ENCODE measurements around the gene SEPTIN5. TPM values are rescaled to one million over a fixed set of nuclear protein-coding genes. Genes with fewer than 3 reads are reported as not detected.

The SEPTIN5 gene
- total RNA-seq, 1 experiment from 2014 or later, result 36.0 TPM

DNA sequence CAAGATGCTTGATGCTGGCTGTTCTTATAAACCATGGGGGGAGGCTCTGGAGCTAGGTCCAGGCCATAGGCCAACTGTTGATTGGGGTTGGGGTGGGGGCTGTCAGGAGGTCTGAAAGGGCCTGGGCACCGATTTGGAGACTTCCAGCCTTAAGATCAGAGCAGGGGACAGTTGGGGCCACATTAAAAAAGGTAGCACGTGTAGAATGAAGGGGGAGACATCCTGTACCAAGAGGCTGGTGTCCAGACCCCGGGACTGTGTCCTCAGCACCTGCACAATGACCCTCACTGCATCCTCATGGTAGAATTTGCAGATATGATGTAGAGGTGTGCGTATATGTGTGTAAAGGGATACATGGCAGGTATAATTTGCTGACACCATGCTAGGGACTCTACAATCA, 33.8 kb downstream of the SEPTIN5 start:
- Histone ChIP-seq H3K27me3 (ENCODE audit: control insufficient read depth, insufficient read depth, low read length) (peaks cover 4% of the 10 kb centered on the region; the same call in 1 of the 2 replicates), H3K4me3 (ENCODE audit: insufficient read depth, low read depth, low read length) (no peak overlapping the region), H3K36me3 (replicated peaks; ENCODE audit: control insufficient read depth, insufficient read depth, low read length) (no peaks in the 10 kb centered on the region)
- DNase-seq, result no peak

DNA sequence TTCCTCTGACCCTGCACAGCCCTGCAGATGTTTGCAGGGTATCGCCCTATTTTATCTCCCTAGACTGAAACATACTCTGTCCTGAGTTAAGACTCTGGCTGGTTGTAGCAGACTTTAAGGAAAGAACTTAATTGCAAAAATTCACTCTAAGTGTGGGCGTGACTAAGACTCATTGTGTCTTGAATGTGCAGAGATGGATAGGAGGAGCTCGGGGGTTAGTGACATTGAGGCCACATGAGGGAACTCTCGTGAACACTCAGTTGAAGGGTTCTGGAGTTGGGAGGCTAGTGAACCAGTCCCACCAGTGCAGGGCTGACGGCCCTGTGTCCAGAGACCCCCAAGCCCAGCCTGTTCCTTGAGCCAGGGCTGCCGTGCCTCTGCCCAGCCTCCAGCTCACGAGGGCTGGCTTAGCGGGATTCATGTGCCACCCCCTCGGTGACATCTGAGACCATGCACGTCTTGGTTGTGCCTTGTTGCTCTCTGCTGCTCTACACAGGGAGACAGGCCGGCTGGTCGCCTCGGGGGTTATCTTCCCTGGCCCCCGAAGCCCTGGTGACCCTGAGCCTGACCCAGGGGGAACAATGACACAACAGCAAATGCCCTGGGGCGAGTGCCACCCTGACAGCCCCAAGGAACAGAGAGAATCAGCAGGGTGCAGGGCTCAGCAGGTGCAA, 34.8 kb downstream of the SEPTIN5 start:
- H3K27me3 ChIP-seq (ENCODE audit: control insufficient read depth, insufficient read depth, low read length), result peaks cover 13% of the 10 kb centered on the region

GRCh38 chr22:19749876-19750275, 35.6 kb downstream of the SEPTIN5 start:
- DNase-seq, result no peak
- Histone ChIP-seq H3K27me3 (ENCODE audit: control insufficient read depth, insufficient read depth, low read length) (peaks cover 21% of the 10 kb centered on the region), H3K4me3 (ENCODE audit: insufficient read depth, low read depth, low read length) (no peak overlapping the region), H3K36me3 (replicated peaks; ENCODE audit: control insufficient read depth, insufficient read depth, low read length) (no peaks in the 10 kb centered on the region)

More for the DNA sequence above, 34.8 kb downstream of the SEPTIN5 start:
- DNase-seq, result no peak
- no peak overlapping the region for H3K4me3 ChIP-seq (ENCODE audit: insufficient read depth, low read depth, low read length)
- H3K36me3 ChIP-seq (replicated peaks; ENCODE audit: control insufficient read depth, insufficient read depth, low read length), result no peaks in the 10 kb centered on the region

DNA sequence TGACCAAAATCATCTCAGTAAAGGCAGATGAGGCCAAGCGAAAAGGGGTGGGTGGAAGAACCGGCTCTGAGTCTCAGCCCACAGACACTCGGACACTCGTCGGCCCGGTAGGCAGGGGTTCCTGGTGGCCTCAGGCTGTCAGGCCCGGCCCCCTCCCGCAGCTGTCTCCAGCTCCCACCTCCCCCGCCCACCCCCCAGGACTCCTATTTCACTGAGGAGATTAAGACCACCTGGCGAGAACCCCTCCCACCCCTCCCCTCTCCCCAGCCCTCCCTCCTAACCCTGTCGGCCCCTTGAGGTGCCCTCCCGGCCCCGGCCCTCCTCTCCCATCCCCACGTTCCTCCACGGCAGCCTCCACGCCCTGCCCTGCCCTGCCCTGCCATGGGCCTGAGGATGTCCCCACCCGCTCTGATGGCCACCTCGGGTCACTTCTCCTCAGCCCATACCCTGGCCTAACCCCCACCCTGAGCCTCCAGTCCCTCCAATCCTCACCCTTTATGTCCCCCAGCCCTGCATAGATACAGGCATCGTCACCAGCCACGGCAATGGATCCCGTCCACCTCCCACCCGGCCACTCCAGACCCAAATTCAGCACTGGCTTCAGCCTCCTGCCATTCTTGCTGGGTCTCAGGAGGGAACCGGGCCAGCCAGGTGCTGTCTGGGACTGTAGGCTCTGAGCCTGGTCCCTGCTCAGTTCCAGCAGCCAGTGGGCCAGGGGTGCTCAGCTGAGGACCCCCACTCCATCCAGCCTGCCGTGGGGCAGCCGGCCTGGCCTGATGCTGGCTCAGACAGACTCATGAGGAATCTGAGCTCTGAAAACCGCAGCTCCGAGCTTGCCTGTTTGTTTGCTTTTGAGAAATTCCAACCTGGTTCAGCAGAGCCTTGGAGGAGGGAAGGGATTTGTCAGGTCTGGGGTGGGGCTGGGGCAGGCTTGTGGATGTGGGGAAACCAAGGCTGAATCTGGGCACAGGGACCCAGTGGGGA, 36.5 kb downstream of the SEPTIN5 start:
- H3K36me3 ChIP-seq (replicated peaks; ENCODE audit: control insufficient read depth, insufficient read depth, low read length), result no peaks in the 10 kb centered on the region
- H3K27me3 ChIP-seq (ENCODE audit: control insufficient read depth, insufficient read depth, low read length), result peaks cover 30% of the 10 kb centered on the region
- no peak for DNase-seq

GRCh38 chr22:19751497-19752245, 37.4 kb downstream of the SEPTIN5 start:
- Histone ChIP-seq H3K27me3 (ENCODE audit: control insufficient read depth, insufficient read depth, low read length) (peaks cover 39% of the 10 kb centered on the region), H3K4me3 (ENCODE audit: insufficient read depth, low read depth, low read length) (no peak overlapping the region), H3K36me3 (replicated peaks; ENCODE audit: control insufficient read depth, insufficient read depth, low read length) (no peaks in the 10 kb centered on the region)
- DNase-seq, result no peak

More for the DNA sequence above, 36.5 kb downstream of the SEPTIN5 start:
- no peak overlapping the region for H3K4me3 ChIP-seq (ENCODE audit: insufficient read depth, low read depth, low read length)

- peaks cover 55% of the 10 kb centered on the region for H3K27me3 ChIP-seq (ENCODE audit: control insufficient read depth, insufficient read depth, low read length)
- H3K4me3 ChIP-seq (ENCODE audit: insufficient read depth, low read depth, low read length), result no peak overlapping the region
- DNase-seq, result peak; percentile 90
- H3K36me3 ChIP-seq (replicated peaks; ENCODE audit: control insufficient read depth, insufficient read depth, low read length), result no peaks in the 10 kb centered on the region
Measured at GRCh38 chr22:19753090-19753842, 39.0 kb downstream of the SEPTIN5 start.

GRCh38 chr22:19753996-19754700, 39.8 kb downstream of the SEPTIN5 start:
- DNase-seq, result no peak
- Histone ChIP-seq H3K4me3 (ENCODE audit: insufficient read depth, low read depth, low read length) (no peak overlapping the region), H3K36me3 (replicated peaks; ENCODE audit: control insufficient read depth, insufficient read depth, low read length) (no peaks in the 10 kb centered on the region), H3K27me3 (ENCODE audit: control insufficient read depth, insufficient read depth, low read length) (peaks cover 64% of the 10 kb centered on the region)

GRCh38 chr22:19754701-19755144, 40.4 kb downstream of the SEPTIN5 start:
- Histone ChIP-seq H3K27me3 (ENCODE audit: control insufficient read depth, insufficient read depth, low read length) (peaks cover 69% of the 10 kb centered on the region), H3K36me3 (replicated peaks; ENCODE audit: control insufficient read depth, insufficient read depth, low read length) (no peaks in the 10 kb centered on the region), H3K4me3 (ENCODE audit: insufficient read depth, low read depth, low read length) (no peak overlapping the region)
- no peak for DNase-seq

DNA sequence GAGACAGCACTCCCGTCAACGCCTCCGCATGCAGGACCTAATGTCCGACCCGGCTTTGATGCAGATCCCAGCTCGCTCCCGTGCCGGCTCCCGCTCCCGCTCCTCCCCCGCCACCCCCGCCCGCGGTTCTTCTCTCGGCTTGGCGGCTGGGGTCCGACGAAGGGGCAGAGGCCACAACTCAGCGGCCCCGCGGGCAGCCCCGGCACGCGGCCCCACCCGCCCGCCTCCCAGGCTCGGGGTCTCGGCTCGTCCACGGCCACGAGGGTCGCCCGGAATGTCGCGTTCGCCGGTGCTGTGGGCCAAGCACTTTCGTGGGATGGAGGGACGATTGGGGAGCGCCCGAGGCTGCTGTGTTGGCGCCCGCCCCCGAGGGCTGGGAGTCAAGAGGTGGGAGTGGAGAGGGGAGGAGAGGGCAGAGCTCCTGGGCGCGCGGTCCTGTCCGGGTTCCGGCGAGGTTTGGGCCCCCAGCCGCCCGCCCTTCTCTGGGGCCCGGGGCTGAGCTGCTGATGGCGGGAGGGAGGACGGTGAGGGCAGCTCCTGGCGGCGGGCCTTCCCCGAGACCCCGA, 40.9 kb downstream of the SEPTIN5 start:
- no peaks in the 10 kb centered on the region for H3K36me3 ChIP-seq (replicated peaks; ENCODE audit: control insufficient read depth, insufficient read depth, low read length)
- peak; percentile 89 for DNase-seq
- H3K4me3 ChIP-seq (ENCODE audit: insufficient read depth, low read depth, low read length), result peak overlapping the region; percentile 23
- H3K27me3 ChIP-seq (ENCODE audit: control insufficient read depth, insufficient read depth, low read length), result peaks cover 74% of the 10 kb centered on the region

DNA sequence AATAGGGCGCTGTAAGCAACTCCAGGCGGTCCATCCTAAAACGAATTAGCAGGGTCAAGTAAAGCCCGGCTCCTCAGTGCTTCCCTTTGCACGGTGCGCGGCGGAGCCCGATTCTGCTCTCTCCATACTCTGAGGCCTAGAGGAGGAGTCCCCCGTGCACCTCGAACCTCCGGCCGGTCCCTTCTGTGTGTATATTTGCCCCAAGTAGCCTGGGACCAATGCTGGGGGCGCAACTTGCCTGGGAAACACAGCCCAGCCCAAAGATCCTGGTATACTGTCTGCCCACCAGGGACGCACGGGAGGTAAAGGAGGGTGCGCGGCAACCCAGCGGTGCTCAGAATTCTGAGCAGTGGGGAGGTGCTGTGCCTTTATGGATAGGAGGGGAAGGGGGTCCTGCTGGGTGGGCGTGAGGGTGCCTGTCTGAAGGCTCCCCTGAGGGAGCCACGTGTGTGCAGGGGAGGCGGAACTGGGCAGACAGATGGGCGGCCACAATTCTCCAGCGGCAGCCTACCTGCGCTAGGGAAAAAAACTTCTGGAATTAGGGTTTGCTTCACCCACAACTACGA, 41.5 kb downstream of the SEPTIN5 start:
- Histone ChIP-seq H3K4me3 (ENCODE audit: insufficient read depth, low read depth, low read length) (peak overlapping the region; percentile 23), H3K27me3 (ENCODE audit: control insufficient read depth, insufficient read depth, low read length) (peaks cover 77% of the 10 kb centered on the region), H3K36me3 (replicated peaks; ENCODE audit: control insufficient read depth, insufficient read depth, low read length) (no peaks in the 10 kb centered on the region)
- peak; percentile 88 for DNase-seq

DNA sequence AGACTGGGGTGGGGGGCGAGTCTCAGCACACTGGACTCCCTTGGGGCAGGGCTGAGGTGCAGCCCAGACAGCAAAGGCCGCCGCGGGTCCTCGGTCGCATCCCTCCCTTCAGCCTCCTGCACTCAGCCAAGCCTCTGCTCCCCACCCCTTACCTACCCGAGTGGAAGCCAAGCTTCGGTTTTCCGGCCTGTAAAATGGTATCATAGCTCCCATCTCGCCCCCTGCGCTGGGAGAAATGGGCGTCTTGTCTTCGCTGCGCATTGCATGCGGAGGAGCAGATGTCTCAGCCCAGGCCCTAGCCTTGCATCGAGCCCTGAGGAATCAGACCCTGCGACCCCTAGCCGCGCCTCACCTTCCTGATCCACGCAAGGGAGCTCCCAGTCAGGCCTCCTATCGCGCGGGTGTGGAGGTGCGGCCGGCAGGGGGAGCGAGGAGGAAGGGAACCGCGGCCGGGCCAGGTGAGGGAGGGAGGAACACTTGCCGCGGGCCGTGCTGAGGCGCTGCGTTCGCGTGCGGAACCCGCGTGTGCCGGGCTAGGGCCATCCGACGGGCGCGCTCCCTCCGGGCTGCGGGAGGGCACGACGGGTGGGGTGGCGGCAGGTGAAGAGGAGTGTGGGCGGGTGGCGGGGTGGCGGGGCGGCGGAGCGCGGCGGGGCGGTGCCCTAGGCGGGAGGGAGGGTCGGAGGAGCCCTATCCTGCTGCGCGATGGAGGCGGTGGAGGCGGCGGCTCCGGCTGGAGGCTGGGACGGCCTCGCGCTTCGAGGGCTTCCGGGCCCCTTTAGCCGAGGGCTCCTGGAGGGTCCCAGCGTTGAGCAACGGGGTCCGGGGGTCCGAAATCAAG, 42.2 kb downstream of the SEPTIN5 start:
- H3K27me3 ChIP-seq (ENCODE audit: control insufficient read depth, insufficient read depth, low read length), result peaks cover 83% of the 10 kb centered on the region
- DNase-seq, result peak; percentile 94
- peak overlapping the region; percentile 28 for H3K4me3 ChIP-seq (ENCODE audit: insufficient read depth, low read depth, low read length)
- H3K36me3 ChIP-seq (replicated peaks; ENCODE audit: control insufficient read depth, insufficient read depth, low read length), result no peaks in the 10 kb centered on the region
